ENCODE data around the gene STRN3.
"Not testable (repeated sequence)": the region's sequence is repeated elsewhere in the genome, so short reads cannot be mapped to it uniquely, and the experiment has no call there.

The STRN3 gene

DNA sequence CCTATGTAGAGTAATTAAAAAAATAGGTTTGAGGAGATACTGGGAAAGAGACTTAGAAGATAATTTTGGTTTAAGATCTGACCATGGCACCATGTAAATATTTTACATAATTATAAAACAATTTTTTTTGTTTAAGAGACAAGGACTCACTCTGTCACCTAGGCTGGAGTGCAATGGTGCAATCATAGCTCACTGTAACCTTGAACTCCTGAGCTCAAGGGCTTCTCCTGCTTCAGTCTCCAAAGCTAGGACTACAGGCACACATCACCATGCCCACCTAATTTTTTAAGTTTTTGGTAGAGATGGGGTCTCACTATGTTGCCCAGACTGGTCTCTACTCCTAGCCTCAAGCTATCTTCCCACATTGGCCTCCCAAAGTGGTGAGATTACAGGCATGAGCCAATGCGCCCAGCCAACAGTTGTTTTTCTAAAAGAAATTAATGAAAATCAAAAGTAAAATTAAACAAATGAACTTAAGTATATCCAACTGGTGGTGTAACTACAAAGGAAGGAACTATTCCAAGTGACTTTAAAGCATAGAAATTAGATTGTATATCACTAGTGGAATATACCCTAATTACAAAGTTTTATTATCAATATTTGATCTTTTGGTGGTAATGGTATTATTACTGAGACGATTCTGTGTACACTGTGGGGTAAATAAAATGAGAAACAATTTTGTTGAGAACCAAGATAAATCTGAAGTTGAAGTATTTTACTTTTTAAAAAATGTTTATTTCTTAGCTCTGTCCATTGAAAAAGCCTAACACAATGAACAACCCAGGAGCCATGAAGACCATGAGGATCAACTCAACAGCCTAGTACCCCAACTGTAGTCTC is 122.7 kb downstream of the STRN3 start:
- no peak for DNase-seq

DNA sequence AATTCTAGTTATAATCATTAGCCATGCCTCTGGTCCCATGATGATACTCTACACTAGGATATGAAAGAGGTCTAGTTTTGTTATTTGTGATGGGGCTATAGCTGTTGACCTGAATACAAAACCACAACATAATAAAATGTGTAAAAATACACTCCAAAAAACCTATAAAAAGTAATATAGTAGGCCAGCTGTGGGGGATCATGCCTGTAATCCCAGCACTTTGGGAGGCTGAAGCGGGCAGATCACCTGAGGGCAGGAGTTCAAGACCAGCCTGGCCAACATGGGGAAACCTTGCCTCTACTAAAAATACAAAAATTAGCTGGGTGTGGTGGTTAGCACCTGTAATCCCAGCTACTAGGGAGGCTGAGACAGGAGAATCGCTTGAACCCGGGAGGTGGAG is 129.1 kb downstream of the STRN3 start:
- not testable (repeated sequence) for DNase-seq

DNA sequence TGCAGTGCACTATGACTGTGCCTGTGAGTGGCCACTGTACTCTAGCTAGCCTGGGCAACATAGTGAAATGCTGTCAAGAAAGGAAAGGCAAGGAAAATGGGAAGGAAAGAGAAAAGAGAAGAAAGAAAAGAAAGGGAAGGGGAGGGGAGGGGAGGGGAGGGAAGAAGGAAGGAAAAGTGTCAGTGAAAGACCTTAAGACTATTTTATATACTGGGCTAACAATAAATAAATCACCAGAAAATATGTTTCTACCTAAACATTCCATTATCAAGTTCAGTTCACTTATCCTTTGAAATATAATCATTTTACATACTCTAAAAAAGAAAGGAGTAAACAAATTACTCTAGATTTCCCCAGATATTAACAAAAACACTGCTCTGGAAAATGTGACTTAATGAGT is 129.7 kb downstream of the STRN3 start:
- no peak for DNase-seq

DNA sequence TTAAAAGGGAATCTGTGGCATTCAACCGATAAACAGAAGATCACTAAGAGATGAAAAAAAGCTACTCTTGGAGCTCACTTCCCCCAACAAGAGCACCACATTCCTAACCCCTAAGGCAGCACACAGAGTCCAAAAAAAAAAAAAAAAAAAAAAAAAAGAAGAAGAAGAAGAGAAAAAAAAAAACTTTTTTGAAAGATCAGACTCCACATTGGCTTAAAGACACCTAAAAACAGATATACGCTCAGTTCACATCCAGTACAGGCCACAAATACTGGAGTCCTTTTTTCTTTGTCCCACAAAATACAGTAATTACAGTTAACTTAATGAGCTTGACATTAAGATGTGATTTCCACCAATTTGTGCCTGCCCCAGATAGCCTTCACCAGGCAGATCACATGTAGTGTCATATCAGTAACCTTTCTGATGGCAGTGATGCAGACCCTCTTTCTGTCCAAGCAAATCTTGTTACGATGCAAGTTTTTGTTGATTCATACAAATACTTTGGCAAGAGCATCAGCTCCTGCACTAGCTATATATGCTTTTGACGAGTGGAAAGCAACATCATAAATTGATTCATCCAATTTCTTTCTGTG is 131.2 kb downstream of the STRN3 start:
- DNase-seq, result no peak

DNA sequence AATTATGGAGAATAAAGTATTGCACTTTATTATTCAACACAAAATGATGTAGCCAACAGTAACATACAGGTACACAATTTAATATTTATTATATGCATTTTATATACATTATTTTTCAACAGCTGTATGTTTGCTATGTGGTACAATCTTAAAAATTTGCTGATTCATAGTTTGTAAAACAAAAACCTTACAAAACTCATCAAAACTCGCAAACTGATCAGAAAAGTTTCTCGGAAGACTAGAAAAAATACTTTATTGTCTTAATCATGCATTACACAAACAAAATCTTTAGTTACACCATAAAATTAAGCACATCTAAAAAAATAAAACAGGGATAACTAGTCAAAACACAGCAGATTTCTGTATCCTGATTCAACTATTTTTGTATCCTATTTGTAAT is 132.4 kb downstream of the STRN3 start:
- no peak for DNase-seq

DNA sequence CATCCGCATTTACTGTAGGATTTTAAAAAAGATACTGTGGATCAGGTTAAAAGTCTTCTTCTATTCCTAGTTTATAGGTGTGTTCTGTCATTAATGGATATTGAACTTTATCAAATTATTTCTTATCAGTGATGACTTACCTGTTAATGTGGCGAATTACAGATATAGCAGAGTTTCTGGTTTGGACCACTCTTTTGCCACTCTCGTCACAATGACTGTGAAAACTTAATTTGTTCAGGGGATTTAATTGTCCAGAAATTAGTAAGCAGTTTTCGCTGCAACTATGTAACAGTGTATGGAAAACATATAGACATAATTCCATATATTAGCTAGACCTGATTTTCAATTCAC is 137.0 kb downstream of the STRN3 start:
- no peak for DNase-seq

DNA sequence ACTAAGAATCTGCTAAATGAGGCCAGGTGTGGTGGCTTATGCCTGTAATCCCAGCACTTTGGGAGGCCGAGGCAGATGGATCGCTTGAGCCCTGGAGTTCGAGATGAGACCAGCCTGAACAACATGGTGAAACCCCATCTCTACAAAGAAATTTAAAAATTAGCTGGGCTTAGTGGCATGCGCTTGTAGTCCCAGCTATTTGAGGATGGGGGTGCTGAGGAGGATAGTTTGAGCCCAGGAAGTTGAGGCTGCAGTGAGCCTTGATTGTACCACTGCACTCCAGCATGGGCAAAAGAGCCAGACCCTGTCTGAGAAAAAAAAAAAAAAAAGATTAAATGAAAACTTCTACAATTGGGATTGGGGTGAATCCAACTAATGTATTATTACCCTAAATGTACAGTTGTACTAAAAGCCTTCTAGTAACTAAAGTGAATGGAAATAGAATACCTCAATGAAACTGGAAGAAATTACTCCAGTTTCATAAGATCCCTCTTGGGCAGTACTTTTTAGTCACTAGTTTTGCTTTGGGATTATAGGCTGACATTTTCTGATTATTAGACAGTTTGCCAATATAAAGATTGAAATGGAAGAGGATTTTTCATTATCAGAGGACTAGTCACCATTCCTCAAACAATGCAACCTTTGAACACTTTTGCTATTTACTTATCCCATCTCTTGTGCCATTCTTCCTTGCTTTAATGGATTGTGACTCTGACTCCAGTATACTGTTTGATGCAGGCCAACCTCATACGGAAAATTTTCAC is 137.5 kb downstream of the STRN3 start:
- DNase-seq, result no peak

DNA sequence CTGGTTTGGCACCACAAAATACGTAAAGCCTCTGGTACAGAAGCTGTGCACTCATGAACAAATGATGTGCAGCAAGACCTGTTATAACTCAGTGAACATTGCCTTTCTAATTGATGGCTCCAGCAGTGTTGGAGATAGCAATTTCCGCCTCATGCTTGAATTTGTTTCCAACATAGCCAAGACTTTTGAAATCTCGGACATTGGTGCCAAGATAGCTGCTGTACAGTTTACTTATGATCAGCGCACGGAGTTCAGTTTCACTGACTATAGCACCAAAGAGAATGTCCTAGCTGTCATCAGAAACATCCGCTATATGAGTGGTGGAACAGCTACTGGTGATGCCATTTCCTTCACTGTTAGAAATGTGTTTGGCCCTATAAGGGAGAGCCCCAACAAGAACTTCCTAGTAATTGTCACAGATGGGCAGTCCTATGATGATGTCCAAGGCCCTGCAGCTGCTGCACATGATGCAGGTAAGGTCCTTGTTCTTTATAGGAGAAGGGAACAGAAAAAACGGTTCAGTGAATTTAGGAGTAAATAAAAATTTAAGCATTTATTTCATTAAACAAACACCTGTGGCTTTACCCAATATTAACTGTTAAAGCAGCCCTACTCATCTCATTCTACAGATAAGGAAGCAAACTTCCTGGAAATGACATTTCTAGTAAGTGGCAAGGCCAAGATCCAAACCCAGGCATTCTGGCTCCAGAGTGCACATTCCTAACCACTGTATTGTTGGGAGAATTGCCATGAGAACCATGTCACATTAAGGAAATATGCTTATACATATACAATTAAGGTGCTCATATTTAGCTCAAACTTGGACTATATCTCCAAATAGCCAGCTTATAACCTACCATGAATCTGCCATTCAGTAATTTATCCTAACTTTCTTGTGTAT is 140.1 kb downstream of the STRN3 start:
- no peak for DNase-seq

DNA sequence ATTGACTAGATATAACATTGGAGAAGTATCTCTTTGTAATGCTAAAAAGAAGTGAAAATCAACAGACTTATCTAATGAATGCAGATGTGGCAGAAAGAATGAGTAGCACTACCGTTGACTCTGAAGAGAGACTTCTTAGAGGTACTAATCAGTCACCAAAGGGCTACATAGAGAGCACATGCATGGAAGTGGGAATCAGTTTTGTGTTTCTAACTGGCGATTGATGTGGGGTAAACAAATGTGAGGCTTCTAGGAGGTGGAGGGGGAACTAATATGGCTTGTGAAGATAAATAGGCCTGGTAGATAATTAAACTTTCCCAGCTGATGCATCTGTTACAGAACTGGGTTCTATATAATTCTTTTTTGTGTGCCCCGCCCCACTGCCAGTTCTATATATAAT is 141.3 kb downstream of the STRN3 start:
- DNase-seq, result no peak

DNA sequence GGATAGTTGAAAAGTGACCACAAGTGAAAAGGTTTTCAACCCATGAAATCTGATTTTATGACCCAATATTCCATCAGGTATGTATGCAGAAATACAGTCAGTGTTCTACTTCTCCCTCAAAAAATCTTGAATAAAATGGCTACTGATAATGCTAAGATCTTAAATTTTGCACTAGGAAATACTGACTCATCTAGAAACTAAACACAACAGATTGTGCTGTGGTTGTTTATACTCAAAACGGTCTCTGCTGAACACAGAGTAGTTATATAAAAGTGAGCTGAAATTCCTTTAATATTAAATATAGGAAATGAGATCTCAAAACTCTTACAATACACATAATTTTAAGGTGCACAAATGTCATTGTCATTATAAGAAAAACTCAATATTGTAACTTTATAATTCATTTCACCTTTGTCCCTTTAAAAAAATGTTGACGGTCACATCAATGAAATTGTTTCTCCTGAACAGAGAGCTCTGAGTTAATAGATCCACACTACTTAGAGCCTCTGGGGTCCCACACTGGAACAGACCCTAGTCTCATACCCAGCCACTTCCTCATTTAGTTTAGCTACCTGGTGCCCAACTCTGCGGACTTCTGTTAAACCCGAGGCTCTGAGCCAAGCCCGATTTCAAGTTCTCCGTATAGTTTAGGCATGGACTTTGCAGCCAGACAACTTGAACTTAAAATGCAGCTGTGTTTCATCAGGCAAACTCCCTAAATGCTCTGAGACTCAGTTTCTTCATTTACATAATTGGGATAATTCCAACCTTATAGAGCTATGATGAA is 142.5 kb downstream of the STRN3 start:
- no peak for DNase-seq

DNA sequence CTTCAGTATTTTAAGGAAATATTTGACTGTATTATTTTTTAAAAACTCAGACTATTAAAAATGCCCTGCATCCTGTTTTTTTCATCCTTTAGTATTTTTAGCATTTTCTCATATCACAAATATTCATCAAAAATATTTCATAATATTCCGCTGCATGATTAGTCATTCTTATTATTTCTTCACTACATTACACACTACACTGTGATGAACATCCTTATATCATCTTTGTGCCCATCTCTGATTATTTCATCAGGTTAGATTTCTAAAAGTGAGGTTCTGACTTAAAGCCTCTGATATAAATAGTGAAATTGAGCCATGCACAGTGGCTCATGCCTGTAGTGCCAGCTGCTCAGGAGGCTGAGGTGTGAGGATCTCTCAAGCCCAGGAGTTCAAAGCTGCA is 143.7 kb downstream of the STRN3 start:
- no peak for DNase-seq

DNA sequence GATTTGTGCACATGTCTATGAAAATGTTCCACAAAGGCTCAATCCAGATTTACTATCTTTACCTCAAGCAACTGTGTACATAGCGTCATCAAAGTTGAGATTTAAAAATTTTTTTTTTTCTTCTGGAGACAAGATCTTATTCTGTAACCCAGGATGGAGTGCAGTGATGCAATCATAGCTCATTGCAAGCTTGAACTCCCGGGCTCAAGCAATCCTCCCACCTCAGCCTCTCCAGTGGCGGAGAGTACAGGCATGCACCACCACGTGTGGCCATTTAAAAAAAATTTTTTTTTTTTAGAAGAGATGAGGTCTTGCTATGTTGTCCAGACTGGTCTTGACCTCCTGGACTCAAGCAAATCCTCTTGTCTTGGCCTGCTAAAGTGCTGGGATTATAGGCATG is 149.5 kb downstream of the STRN3 start:
- DNase-seq, result no peak

DNA sequence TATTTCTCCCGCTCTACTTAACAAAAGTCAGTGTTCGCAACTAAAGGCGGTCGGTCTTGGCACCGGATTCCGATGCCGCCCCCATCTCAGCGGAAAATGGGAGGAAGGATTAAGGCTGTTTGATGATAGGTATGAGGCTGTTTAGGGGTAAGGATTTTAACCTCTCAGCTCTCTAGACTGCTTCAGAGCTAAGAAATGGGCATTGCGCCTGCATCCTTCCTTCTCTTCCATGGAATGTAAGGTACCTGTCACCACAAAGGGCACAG is 150.5 kb downstream of the STRN3 start:
- no peak for DNase-seq

DNA sequence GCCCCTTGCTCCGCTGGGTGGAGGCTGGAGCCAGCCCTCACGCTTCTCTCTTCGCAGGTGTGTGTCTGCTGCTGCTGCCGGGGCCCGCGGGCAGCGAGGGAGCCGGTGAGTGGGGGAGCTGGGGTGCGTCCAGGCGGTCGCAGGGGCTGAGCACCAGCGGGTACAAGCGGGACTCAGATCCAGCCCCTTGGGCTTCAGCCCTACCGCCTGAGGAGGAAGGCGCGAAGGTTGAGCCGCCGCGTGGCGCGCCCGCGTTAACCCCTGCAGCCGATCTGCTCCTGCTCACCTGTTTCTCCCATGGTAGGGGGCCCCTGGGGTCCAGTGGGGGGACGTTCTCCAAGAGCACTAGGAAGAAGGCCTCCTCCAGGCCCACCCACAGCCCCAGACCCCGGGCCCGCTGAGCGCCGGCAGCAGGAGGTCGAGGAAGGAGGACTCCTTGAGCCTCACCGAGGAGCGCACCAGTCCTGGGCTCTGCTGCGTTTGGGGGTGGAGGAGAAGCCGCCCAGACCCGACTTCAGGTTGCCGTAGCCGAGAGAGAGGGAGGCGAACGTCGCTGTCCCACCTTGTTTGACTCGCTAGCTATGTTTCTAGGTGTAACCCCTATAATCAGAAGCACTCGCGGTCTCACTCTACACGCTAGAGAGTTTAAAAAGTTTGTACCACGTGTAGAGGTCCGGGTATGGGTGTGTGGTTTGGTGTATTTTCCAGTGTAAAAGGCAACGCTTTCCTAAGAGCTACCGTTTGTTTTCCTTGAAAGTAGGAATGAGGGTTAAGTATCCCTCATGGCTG is 151.0 kb downstream of the STRN3 start:
- DNase-seq, result no peak

DNA sequence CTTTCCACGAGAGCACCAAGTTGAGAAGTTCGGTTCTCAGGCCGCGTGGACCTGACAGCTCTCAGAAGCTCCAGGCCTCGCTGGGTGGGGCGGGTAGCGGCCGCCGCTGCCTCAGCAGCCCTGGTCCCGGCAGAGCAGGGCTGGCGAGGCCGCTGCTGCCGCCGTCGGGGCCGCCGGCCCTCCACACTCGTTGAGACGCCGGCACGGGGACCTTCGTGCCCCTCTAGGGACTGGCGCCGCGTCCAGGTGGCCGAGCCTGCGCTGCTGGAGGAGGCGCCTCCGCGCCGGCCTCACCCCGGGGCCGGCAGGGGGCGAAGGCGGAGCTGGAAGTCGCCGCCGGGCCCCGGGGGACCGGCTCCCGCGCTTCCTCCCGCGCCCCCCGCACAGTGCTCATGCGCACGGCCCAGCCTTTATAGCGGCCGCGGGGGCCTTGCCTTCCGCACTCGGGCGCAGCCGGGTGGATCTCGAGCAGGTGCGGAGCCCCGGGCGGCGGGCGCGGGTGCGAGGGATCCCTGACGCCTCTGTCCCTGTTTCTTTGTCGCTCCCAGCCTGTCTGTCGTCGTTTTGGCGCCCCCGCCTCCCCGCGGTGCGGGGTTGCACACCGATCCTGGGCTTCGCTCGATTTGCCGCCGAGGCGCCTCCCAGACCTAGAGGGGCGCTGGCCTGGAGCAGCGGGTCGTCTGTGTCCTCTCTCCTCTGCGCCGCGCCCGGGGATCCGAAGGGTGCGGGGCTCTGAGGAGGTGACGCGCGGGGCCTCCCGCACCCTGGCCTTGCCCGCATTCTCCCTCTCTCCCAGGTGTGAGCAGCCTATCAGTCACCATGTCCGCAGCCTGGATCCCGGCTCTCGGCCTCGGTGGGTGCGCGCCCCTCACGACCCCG is 151.8 kb downstream of the STRN3 start, which contains the start of gene COCH:
Gene COCH (plus strand): TSS at position 440 of the 879 bp plus-strand sequence. CDS start 380 bp downstream, at position 820.
- DNase-seq, result no peak

DNA sequence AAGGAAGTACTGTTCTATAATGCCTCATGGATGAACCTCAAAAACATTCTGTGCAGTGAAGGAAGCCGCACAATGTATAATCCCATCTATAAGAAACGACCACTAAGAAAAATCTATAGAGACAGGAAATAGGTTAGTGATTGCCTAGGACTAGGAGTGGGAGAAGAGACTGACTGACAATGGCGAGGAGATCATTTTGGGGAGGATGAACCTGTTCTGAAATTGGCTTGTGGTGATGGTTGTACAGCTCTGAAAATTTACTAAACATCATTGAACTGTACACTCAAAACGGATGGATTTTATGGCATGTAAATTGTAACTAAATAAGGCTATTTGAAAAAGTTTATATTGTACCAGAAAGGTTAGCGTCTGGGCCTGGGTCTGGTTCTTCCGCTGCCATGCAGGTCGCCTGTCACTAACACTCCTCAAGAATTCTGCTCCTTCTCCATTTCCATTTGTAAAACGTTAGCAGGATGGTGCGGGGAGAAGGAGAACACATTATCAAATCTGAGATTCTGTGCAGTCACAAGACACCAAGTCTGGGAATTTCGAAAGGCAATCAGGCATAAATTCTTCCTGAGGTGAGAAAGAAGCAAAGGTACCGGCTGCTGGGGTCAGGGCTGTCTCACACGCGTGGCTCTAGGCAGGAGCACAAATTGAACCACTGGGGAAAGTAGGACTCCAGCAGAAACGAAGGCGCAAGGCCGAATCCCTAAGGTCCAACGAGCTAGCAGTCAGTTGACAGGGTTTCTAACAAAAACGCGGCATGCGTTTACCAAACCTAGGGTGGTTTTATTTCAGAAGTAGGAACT is 152.7 kb downstream of the STRN3 start:
- no peak for DNase-seq

DNA sequence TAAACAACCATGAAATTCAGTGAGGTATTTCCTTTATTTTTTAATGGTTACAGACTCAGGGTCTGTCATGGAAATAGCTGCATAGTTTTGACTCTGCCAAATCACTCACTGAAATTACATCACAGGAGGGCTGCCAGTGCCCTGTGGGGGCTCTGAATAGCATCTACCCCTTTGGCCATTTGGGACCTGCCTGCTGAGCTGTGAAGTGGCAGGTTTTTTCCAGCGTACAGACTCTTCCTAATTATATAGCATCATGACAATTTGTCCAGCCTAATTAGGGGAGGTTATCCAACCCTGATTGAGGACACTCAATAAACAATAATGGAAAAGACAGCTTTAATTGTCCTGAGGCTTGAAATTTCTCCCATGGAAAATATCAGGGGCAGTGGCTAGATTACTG is 153.6 kb downstream of the STRN3 start:
- DNase-seq, result no peak

DNA sequence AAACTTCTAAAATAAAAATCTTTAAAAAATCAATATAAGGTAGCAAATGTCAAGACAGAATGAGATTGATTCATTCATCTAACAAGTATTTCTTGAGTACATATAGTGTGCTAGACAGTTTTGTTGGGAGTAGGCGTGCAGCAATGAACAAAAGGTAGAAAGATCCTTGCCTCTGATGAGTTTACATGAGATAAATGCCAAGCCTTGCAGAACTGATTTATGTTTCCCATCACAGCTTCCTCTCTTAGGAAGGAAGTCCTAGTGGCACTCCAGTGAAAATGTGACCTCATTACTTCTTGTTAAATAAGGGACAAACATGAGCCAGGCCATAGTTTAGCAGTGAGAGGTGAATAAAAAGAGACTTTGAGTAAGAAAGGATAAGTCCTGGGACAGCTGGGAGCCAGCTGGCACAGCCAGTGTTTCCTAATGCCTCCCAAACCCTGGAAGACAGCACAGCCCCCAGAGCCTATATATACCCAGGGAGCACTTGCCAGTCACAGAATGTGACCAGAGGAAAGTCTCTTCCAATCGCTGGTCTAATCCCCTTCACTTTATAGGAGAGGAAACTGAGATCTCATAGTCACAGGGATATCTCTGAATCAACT is 156.5 kb downstream of the STRN3 start:
- no peak for DNase-seq

DNA sequence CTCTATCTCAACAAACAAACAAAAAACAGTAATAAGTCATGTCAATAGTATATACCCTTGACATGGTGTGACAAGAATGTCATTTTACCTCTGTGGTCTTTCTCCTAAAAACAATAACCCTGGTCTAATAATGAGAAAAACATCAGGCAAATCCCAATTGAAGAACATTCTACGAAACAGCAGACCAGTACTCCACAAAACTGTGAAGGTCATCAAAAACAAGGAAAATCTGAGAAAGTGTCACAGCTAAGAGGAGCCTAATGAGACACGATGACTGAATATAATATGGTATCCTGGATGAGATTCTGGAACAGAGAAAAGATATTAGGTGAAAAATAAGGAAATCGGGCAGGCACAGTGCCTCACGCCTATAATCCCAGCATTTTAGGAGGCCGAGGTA is 157.4 kb downstream of the STRN3 start:
- no peak for DNase-seq
